ENCODE results near the gene PHC2.
"Not testable (repeated sequence)": the region's sequence is repeated elsewhere in the genome, so short reads cannot be mapped to it uniquely, and the experiment has no call there.

Gene PHC2

GRCh38 chr1:33310702-33311101 is 120.2 kb downstream of the PHC2 start:
- DNase-seq (ENCODE audit: low read depth) = no peak

- not testable (repeated sequence) for DNase-seq (ENCODE audit: low read depth)
These were observed 121.5 kb downstream of the PHC2 start for GRCh38 chr1:33309351-33309750.

GRCh38 chr1:33307494-33307864 is 123.4 kb downstream of the PHC2 start:
- DNase-seq (ENCODE audit: low read depth) = no peak

GRCh38 chr1:33306653-33307493 is 124.0 kb downstream of the PHC2 start:
- DNase-seq (ENCODE audit: low read depth) = no peak

- DNase-seq (ENCODE audit: low read depth) = no peak
These were observed 124.9 kb downstream of the PHC2 start for GRCh38 chr1:33305816-33306652.

- DNase-seq (ENCODE audit: low read depth) = no peak
These were observed 125.9 kb downstream of the PHC2 start for GRCh38 chr1:33305016-33305415.

GRCh38 chr1:33302325-33302724 is 128.6 kb downstream of the PHC2 start:
- no peak for DNase-seq (ENCODE audit: low read depth)

- DNase-seq (ENCODE audit: low read depth) = peak; percentile 64
These were observed 129.5 kb downstream of the PHC2 start for GRCh38 chr1:33301273-33301984.

- DNase-seq (ENCODE audit: low read depth) = peak; percentile 65
These were observed 130.2 kb downstream of the PHC2 start for GRCh38 chr1:33300673-33301072.

- DNase-seq (ENCODE audit: low read depth) = no peak
These were observed 131.3 kb downstream of the PHC2 start for GRCh38 chr1:33299461-33300155.

GRCh38 chr1:33298623-33299277 is 132.1 kb downstream of the PHC2 start:
- peak; percentile 71 for DNase-seq (ENCODE audit: low read depth)

GRCh38 chr1:33297911-33298622 is 132.8 kb downstream of the PHC2 start:
- no peak for DNase-seq (ENCODE audit: low read depth)

GRCh38 chr1:33296824-33297223 is 134.1 kb downstream of the PHC2 start:
- DNase-seq (ENCODE audit: low read depth) = no peak

GRCh38 chr1:33296082-33296458 is 134.8 kb downstream of the PHC2 start:
- no peak for DNase-seq (ENCODE audit: low read depth)

- peak; percentile 82 for DNase-seq (ENCODE audit: low read depth)
These were observed 135.3 kb downstream of the PHC2 start for GRCh38 chr1:33295450-33296081.

GRCh38 chr1:33295023-33295422 is 135.9 kb downstream of the PHC2 start:
- no peak for DNase-seq (ENCODE audit: low read depth)

- DNase-seq (ENCODE audit: low read depth) = no peak
These were observed 136.6 kb downstream of the PHC2 start for GRCh38 chr1:33294071-33295010.

- no peak for DNase-seq (ENCODE audit: low read depth)
These were observed 138.1 kb downstream of the PHC2 start for GRCh38 chr1:33292726-33293340.

GRCh38 chr1:33290615-33291014 is 140.3 kb downstream of the PHC2 start:
- DNase-seq (ENCODE audit: low read depth) = not testable (repeated sequence)
